Measurements from ENCODE around the gene VAV2.
A peak's percentile ranks its signal among the peaks of the same experiment; 100 is the strongest.

DNA sequence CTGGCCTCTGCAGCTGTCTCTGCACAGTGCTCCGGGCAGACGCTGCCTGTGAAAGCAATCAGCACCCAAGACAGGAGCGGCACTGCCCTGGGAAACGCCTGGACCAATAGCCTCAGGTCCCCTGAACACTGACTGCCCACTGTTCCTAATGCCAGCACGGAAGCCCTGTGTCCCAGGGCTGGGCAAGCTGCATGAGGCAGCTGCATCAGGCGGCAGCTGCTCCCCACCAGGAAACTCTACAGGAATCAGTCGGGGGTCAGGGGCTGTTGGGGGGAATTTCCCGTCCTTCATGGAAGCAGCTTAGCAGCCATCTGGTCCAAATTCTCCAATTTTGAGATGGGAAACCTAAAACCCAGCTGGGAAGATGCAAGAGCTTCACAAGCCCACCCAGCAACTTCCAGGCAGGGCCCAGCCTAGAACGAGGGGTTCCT, 118.6 kb downstream of the VAV2 start:
- TF ChIP-seq, protein P1, sequence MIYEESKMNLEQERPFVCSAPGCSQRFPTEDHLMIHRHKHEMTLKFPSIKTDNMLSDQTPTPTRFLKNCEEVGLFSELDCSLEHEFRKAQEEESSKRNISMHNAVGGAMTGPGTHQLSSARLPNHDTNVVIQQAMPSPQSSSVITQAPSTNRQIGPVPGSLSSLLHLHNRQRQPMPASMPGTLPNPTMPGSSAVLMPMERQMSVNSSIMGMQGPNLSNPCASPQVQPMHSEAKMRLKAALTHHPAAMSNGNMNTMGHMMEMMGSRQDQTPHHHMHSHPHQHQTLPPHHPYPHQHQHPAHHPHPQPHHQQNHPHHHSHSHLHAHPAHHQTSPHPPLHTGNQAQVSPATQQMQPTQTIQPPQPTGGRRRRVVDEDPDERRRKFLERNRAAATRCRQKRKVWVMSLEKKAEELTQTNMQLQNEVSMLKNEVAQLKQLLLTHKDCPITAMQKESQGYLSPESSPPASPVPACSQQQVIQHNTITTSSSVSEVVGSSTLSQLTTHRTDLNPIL (CRISPR knock-in tag; IDR thresholded peaks at IDR 0.05; ENCODE audit: low read depth), result no peak
- TF ChIP-seq RARB (CRISPR knock-in tag; IDR thresholded peaks at IDR 0.05) (no peak), ZFP3 (CRISPR knock-in tag; IDR thresholded peaks at IDR 0.05) (0 out of 2 replicates have a peak, but pooled peaks have one; percentile 15), TOX (CRISPR knock-in tag; IDR thresholded peaks at IDR 0.05; ENCODE audit: borderline replicate concordance) (no peak), ARNTL (CRISPR knock-in tag; IDR thresholded peaks at IDR 0.05; ENCODE audit: borderline replicate concordance, low read depth) (no peak), BACH2 (CRISPR knock-in tag; IDR thresholded peaks at IDR 0.05; ENCODE audit: borderline replicate concordance) (no peak), PPARA (CRISPR knock-in tag; IDR thresholded peaks at IDR 0.05; ENCODE audit: borderline replicate concordance) (no peak), ZFP30 (CRISPR knock-in tag; IDR thresholded peaks at IDR 0.05) (no peak), OSR1 (CRISPR knock-in tag; IDR thresholded peaks at IDR 0.05) (no peak), SNAI2 (CRISPR knock-in tag; IDR thresholded peaks at IDR 0.05) (no peak)
